ENCODE measurements around the gene CHD6.

- TF ChIP-seq CTCF (conservative IDR thresholded peaks at IDR 0.05; ENCODE audit: low read length) (no peak), EZH2phosphoT487 (IDR thresholded peaks at IDR 0.05; ENCODE audit: borderline replicate concordance, low read depth, low read length) (no peak)
Observed at GRCh38 chr20:41437836-41438235, 180.3 kb downstream of the CHD6 start.

All from OCI-LY7 (cell line).